IPS-20b (cell line): ENCODE results near the gene GNAI1.
A peak's percentile ranks its signal among the peaks of the same experiment; 100 is the strongest.

Experiments used
- H3K27ac ChIP-seq: one replicate; pipeline ENCODE4 v1.5.1; 2013; ENCODE audit warnings: low read length
- H3K27me3 ChIP-seq: 2 replicates; pipeline ENCODE4 v1.6.1; 2013; ENCODE audit warnings: mild to moderate bottlenecking, low read length, inconsistent platforms; ENCODE audit not compliant: insufficient read depth
- H3K36me3 ChIP-seq: 2 replicates; pipeline ENCODE4 v1.6.1; 2013; ENCODE audit warnings: low read depth, mild to moderate bottlenecking, inconsistent platforms, low read length, moderate library complexity; ENCODE audit not compliant: insufficient read depth
- H3K4me1 ChIP-seq: 2 replicates; pipeline ENCODE4 v1.6.1; 2013; ENCODE audit warnings: mild to moderate bottlenecking, control low read depth, inconsistent platforms, low read length, moderate library complexity; ENCODE audit not compliant: insufficient read depth
- H3K4me3 ChIP-seq: 2 replicates; pipeline ENCODE4 v1.5.1; 2013; ENCODE audit warnings: mild to moderate bottlenecking, low read length, inconsistent platforms
- H3K9ac ChIP-seq: 2 replicates; pipeline ENCODE4 v1.6.1; 2013; ENCODE audit warnings: low read depth, mild to moderate bottlenecking, inconsistent platforms, low read length, moderate library complexity
- H3K9me3 ChIP-seq: 2 replicates; pipeline ENCODE4 v1.6.1; 2013; ENCODE audit warnings: mild to moderate bottlenecking, low read depth, low read length, inconsistent platforms; ENCODE audit not compliant: insufficient read depth

GNAI1 gene

GRCh38 chr7:80197627-80198026 lies 63.0 kb downstream of the GNAI1 start:
- no peaks in the 10 kb centered on the region for H3K9me3 ChIP-seq
- no peak overlapping the region for H3K4me3 ChIP-seq
- peaks cover 13% of the 10 kb centered on the region; the same call in 1 of the 2 replicates for H3K4me1 ChIP-seq
- peak overlapping the region; percentile 36 for H3K27ac ChIP-seq
- H3K27me3 ChIP-seq: no peaks in the 10 kb centered on the region
- peaks cover 29% of the 10 kb centered on the region for H3K36me3 ChIP-seq
- H3K9ac ChIP-seq: no peak overlapping the region

GRCh38 chr7:80199051-80199450 lies 64.4 kb downstream of the GNAI1 start:
- Histone ChIP-seq H3K27ac (no peak overlapping the region), H3K4me1 (peaks cover 13% of the 10 kb centered on the region; the same call in 1 of the 2 replicates), H3K36me3 (peaks cover 42% of the 10 kb centered on the region), H3K9me3 (no peaks in the 10 kb centered on the region), H3K9ac (no peak overlapping the region), H3K4me3 (no peak overlapping the region), H3K27me3 (no peaks in the 10 kb centered on the region)

GRCh38 chr7:80204454-80204853 lies 69.8 kb downstream of the GNAI1 start:
- Histone ChIP-seq H3K36me3 (peaks cover 59% of the 10 kb centered on the region), H3K4me1 (no peaks in the 10 kb centered on the region), H3K27ac (no peak overlapping the region), H3K9ac (no peak overlapping the region), H3K4me3 (no peak overlapping the region), H3K27me3 (no peaks in the 10 kb centered on the region), H3K9me3 (no peaks in the 10 kb centered on the region)

GRCh38 chr7:80204919-80205318 lies 70.3 kb downstream of the GNAI1 start:
- Histone ChIP-seq H3K27ac (no peak overlapping the region), H3K27me3 (no peaks in the 10 kb centered on the region), H3K9ac (no peak overlapping the region), H3K36me3 (peaks cover 54% of the 10 kb centered on the region), H3K4me3 (no peak overlapping the region), H3K9me3 (no peaks in the 10 kb centered on the region), H3K4me1 (no peaks in the 10 kb centered on the region)

- H3K9me3 ChIP-seq: no peaks in the 10 kb centered on the region
- H3K4me3 ChIP-seq: no peak overlapping the region
- H3K36me3 ChIP-seq: peaks cover 53% of the 10 kb centered on the region
- H3K27me3 ChIP-seq: no peaks in the 10 kb centered on the region
- H3K4me1 ChIP-seq: no peaks in the 10 kb centered on the region
- H3K27ac ChIP-seq: no peak overlapping the region
- H3K9ac ChIP-seq: no peak overlapping the region
Observed at GRCh38 chr7:80206763-80207162, 72.1 kb downstream of the GNAI1 start.

- Histone ChIP-seq H3K4me1 (no peaks in the 10 kb centered on the region), H3K4me3 (no peak overlapping the region), H3K27ac (no peak overlapping the region), H3K9me3 (no peaks in the 10 kb centered on the region), H3K9ac (no peak overlapping the region), H3K36me3 (peaks cover 55% of the 10 kb centered on the region), H3K27me3 (no peaks in the 10 kb centered on the region)
Observed at GRCh38 chr7:80207501-80207900, 72.9 kb downstream of the GNAI1 start.

GRCh38 chr7:80208700-80209099 lies 74.1 kb downstream of the GNAI1 start:
- peaks cover 56% of the 10 kb centered on the region for H3K36me3 ChIP-seq
- no peak overlapping the region for H3K27ac ChIP-seq
- no peaks in the 10 kb centered on the region for H3K9me3 ChIP-seq
- H3K9ac ChIP-seq: no peak overlapping the region
- H3K4me3 ChIP-seq: no peak overlapping the region
- H3K27me3 ChIP-seq: no peaks in the 10 kb centered on the region
- no peaks in the 10 kb centered on the region for H3K4me1 ChIP-seq

- no peak overlapping the region for H3K4me3 ChIP-seq
- H3K36me3 ChIP-seq: peaks cover 53% of the 10 kb centered on the region
- H3K27me3 ChIP-seq: no peaks in the 10 kb centered on the region
- no peaks in the 10 kb centered on the region for H3K9me3 ChIP-seq
- H3K27ac ChIP-seq: no peak overlapping the region
- no peaks in the 10 kb centered on the region for H3K4me1 ChIP-seq
- no peak overlapping the region for H3K9ac ChIP-seq
Observed at GRCh38 chr7:80210400-80210799, 75.8 kb downstream of the GNAI1 start.

GRCh38 chr7:80213814-80214213 lies 79.2 kb downstream of the GNAI1 start:
- Histone ChIP-seq H3K4me3 (no peak overlapping the region), H3K27ac (no peak overlapping the region), H3K9ac (no peak overlapping the region), H3K9me3 (no peaks in the 10 kb centered on the region), H3K27me3 (no peaks in the 10 kb centered on the region), H3K4me1 (no peaks in the 10 kb centered on the region), H3K36me3 (peaks cover 50% of the 10 kb centered on the region)

- Histone ChIP-seq H3K36me3 (peaks cover 44% of the 10 kb centered on the region), H3K4me1 (no peaks in the 10 kb centered on the region), H3K9me3 (no peaks in the 10 kb centered on the region), H3K27me3 (no peaks in the 10 kb centered on the region), H3K4me3 (no peak overlapping the region), H3K9ac (no peak overlapping the region), H3K27ac (no peak overlapping the region)
Observed at GRCh38 chr7:80215734-80216133, 81.1 kb downstream of the GNAI1 start.

GRCh38 chr7:80216996-80217842 lies 82.6 kb downstream of the GNAI1 start:
- H3K27me3 ChIP-seq: no peaks in the 10 kb centered on the region
- H3K4me1 ChIP-seq: no peaks in the 10 kb centered on the region
- peaks cover 33% of the 10 kb centered on the region for H3K36me3 ChIP-seq
- H3K9me3 ChIP-seq: no peaks in the 10 kb centered on the region
- H3K9ac ChIP-seq: no peak overlapping the region
- H3K4me3 ChIP-seq: no peak overlapping the region
- H3K27ac ChIP-seq: no peak overlapping the region

- H3K36me3 ChIP-seq: peaks cover 18% of the 10 kb centered on the region
- no peak overlapping the region for H3K27ac ChIP-seq
- H3K4me1 ChIP-seq: no peaks in the 10 kb centered on the region
- H3K9ac ChIP-seq: no peak overlapping the region
- H3K4me3 ChIP-seq: no peak overlapping the region
- no peaks in the 10 kb centered on the region for H3K27me3 ChIP-seq
- H3K9me3 ChIP-seq: no peaks in the 10 kb centered on the region
Observed at GRCh38 chr7:80218723-80219122, 84.1 kb downstream of the GNAI1 start.
